Progenitor cell of endocrine pancreas (in vitro differentiated cells): Measurements from ENCODE around the gene C14orf119. TPM values are rescaled to one million over a fixed set of nuclear protein-coding genes. Genes with fewer than 3 reads are reported as not detected.

ENCODE experiments used
- DNase-seq: peaks from one replicate; pipeline ENCODE4 v3.0.0; 2021; ENCODE audit warnings: low spot score; ENCODE audit not compliant: unreplicated experiment
- H3K27ac Mint-ChIP-seq: 2 replicates; pipeline ENCODE4 v1.8.0; 2021; ENCODE audit warnings: mild to moderate bottlenecking, moderate library complexity, mixed read lengths
- H3K27me3 Mint-ChIP-seq: 2 replicates; pipeline ENCODE4 v1.8.0; 2021; ENCODE audit warnings: mixed read lengths
- H3K36me3 Mint-ChIP-seq: 2 replicates; pipeline ENCODE4 v1.8.0; 2022; ENCODE audit warnings: mixed read lengths; ENCODE audit not compliant: insufficient read depth
- H3K4me1 Mint-ChIP-seq: 2 replicates; pipeline ENCODE4 v1.8.0; 2021; ENCODE audit warnings: low read depth, mixed read lengths
- H3K4me3 Mint-ChIP-seq: 2 replicates; pipeline ENCODE4 v1.8.0; 2021; ENCODE audit warnings: low read depth, mild to moderate bottlenecking, moderate library complexity, mixed read lengths
- H3K9me3 Mint-ChIP-seq: 2 replicates; pipeline ENCODE4 v1.8.0; 2021; ENCODE audit warnings: low read depth, mixed read lengths
- total RNA-seq: library from RNA; stranded (reverse); gene quantifications from 2 replicates; pipeline ENCODE4 v1.2.1, GENCODE V29; 2021
- TF ChIP-seq, protein P1 (sequence below): fragments of 200-600 bp; sonication (generic); IDR thresholded peaks from one replicate; pipeline ENCODE4 v1.5.0; 2021; ENCODE audit warnings: antibody characterized with exemption, mild to moderate bottlenecking; ENCODE audit not compliant: unreplicated experiment

C14orf119 gene
- total RNA-seq, 1 donor from 2014 or later: 45.8 TPM

DNA sequence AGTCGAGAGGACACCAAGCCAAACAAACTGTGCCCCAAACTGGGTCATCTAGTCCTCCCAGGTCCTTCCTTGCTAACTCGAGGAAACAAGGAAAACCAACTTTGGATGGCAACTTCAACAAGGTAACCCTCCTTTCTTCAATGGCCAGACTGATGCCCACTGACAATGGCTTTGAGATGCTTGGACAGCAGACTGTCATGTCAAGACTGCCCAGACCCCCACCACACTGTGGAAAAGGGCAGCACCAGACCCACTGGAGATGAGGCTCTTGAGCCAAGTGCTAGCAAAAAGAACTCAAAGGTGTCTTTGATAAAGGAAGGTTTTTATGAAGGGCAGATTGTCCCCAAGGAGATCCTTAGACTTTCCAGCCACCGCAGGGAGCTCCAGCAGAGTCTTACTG, 28.9 kb upstream of the C14orf119 start:
- H3K4me3 Mint-ChIP-seq: no peak overlapping the region
- H3K4me1 Mint-ChIP-seq: peaks cover 22% of the 10 kb centered on the region
- TF ChIP-seq, protein P1, sequence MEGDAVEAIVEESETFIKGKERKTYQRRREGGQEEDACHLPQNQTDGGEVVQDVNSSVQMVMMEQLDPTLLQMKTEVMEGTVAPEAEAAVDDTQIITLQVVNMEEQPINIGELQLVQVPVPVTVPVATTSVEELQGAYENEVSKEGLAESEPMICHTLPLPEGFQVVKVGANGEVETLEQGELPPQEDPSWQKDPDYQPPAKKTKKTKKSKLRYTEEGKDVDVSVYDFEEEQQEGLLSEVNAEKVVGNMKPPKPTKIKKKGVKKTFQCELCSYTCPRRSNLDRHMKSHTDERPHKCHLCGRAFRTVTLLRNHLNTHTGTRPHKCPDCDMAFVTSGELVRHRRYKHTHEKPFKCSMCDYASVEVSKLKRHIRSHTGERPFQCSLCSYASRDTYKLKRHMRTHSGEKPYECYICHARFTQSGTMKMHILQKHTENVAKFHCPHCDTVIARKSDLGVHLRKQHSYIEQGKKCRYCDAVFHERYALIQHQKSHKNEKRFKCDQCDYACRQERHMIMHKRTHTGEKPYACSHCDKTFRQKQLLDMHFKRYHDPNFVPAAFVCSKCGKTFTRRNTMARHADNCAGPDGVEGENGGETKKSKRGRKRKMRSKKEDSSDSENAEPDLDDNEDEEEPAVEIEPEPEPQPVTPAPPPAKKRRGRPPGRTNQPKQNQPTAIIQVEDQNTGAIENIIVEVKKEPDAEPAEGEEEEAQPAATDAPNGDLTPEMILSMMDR: no peak
- H3K27ac Mint-ChIP-seq: no peak overlapping the region
- no peaks in the 10 kb centered on the region for H3K27me3 Mint-ChIP-seq
- no peaks in the 10 kb centered on the region for H3K9me3 Mint-ChIP-seq
- H3K36me3 Mint-ChIP-seq: peaks cover 34% of the 10 kb centered on the region
- no peak for DNase-seq

DNA sequence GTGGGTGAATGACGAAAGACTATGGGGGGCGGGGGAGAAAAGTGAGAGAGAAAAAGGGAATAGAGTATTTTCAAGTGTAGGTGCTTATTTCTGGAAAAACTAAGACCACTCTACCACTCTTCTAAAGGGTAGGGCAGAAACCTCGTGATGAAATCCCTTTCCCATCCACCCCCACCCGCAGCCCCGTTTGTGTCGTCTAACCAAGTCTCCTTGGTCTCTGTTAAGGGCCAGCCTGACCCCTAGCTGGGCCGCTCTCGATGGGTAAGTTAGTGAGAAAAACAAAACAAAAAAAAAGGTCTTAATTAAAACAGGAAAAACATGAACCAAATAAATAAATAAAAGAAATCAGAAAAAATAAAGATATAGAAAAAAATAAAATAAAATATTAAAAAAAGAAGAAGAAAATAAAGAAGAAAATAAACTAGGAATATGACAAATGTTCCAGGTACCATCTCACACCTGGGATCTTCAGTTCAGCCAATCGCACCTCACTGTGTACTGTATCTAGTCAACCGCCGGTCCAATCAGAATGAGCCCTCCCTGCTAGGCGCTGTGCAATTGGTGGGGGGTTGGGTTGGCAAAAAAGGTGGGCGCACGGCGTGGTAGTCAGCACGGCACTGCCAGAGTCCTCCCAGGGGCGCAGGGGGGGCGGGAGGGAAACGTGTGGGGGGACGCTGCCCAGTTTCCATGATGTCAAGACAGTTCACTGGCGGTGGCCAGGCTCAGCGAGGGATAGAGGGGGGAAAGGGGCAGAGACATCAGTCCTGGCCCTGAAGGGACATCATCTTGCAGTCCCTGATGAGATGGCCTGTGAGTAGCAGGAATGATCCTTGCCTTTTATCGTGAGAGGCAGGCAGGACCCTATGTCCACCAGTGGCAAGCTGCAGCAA, 28.2 kb upstream of the C14orf119 start:
- Mint-ChIP-seq H3K4me3 (no peak overlapping the region), H3K36me3 (peaks cover 33% of the 10 kb centered on the region), H3K27me3 (no peaks in the 10 kb centered on the region), H3K27ac (no peak overlapping the region), H3K9me3 (no peaks in the 10 kb centered on the region), H3K4me1 (peaks cover 30% of the 10 kb centered on the region)
- TF ChIP-seq, protein P1: no peak
- no peak for DNase-seq

DNA sequence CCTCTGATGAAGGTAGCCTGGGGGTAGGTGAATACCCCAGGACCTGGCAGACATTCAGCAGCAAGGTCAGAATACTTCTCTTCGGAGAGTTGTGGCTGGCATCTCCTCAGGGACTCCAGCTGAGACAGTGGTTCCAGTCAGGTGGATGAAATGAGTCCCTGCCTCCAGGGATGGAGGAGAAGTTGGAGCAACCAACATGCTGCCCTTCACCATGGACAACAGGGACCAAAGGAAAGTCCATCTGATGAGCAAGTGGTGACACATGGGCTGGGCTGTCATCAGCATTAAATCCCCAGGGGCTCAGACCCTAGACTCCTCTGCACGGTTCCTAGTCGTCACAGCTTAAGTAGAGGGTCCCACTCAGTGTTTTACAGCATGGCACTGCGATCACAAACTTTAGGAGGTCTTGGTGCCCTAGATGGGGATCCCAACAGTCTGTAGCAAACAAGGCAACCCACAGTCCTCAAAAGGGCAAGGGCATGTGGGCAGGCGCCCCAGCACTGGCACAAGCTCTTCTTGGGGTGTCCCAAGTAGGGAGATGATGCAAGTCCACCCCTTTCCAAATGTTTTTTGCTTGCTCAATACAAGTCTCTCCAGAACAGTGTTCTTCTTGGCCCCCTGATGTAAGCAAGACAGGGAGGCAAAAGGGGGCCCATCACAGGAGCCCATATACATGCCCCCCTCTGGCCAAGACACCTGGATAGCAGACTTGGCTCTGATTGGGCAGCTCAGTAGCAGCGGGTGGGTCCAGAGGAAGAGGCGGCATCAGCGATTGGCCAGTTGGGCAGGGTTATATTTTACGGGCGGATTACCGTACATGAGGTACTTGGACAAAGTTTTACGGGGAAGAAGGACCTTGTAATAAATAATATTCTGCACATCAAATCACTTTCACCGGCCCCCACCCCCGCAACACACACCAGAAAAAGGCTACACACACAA, 27.2 kb upstream of the C14orf119 start:
- Mint-ChIP-seq H3K27ac (peak overlapping the region; percentile 76), H3K9me3 (no peaks in the 10 kb centered on the region), H3K36me3 (peaks cover 26% of the 10 kb centered on the region), H3K4me3 (peak overlapping the region; percentile 63), H3K27me3 (no peaks in the 10 kb centered on the region), H3K4me1 (peaks cover 34% of the 10 kb centered on the region)
- TF ChIP-seq, protein P1: no peak
- DNase-seq: no peak

DNA sequence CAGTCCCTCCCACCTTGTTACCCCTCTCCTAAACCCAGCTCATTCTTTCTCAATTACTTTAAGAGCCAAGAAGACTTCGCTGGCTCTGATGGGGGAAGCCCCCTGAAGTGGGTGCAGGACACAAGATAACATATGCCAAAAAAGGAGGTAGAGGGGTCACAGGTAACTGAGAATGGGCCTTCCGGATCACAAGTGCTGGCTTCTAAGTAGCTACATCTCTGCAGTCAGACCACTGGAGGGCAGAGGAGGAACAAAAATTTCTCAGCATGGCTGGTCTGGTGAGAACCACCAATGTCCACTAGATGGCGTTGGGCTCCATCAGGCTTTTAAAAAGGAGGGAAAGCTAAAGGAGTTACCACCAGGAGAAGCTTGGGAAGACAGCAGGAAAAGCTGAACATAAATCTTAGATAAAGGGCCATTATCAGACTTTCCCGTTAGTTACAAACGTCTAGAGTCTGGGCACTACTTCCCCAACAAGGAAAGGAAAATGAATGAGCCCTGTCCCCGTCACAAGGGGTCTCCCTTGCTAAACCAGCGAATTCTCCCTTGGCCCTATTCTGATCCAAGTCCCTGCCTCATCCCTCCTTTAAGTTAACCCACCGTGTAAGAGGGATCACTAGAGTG, 26.4 kb upstream of the C14orf119 start:
- Mint-ChIP-seq H3K36me3 (peaks cover 19% of the 10 kb centered on the region), H3K4me1 (peaks cover 34% of the 10 kb centered on the region), H3K9me3 (no peaks in the 10 kb centered on the region), H3K4me3 (peak overlapping the region; percentile 63), H3K27me3 (no peaks in the 10 kb centered on the region), H3K27ac (peak overlapping the region; percentile 76)
- TF ChIP-seq, protein P1: peak; percentile 98
- peak; percentile 74 for DNase-seq

DNA sequence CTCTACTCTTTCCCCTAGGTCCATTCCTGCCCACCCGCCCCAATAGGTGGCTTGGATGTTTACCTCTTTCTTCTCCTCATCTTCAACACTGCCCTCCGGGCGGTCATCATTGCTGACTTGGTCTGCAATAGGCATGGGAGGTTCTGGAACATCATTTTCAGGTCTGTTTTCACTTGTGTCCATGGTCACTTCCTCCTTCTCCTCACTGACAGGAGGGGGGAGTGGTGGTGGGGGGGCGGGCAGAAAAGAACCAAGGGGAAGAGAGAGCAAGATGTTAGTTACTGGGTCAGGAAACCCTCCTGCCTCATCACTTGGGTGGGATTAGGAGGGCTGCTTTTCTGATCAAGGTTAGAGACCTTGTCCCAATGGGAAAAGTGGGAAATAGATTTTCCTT, 25.9 kb upstream of the C14orf119 start:
- peaks cover 18% of the 10 kb centered on the region for H3K36me3 Mint-ChIP-seq
- TF ChIP-seq, protein P1: no peak
- peaks cover 34% of the 10 kb centered on the region for H3K4me1 Mint-ChIP-seq
- no peak for DNase-seq
- no peaks in the 10 kb centered on the region for H3K27me3 Mint-ChIP-seq
- peak overlapping the region; percentile 95 for H3K27ac Mint-ChIP-seq
- H3K4me3 Mint-ChIP-seq: peak overlapping the region; percentile 96
- no peaks in the 10 kb centered on the region for H3K9me3 Mint-ChIP-seq
